ENCODE results near the gene RASAL1. TPM values are rescaled to one million over a fixed set of nuclear protein-coding genes. Genes with fewer than 3 reads are reported as not detected.
"Not testable (repeated sequence)": the region's sequence is repeated elsewhere in the genome, so short reads cannot be mapped to it uniquely, and the experiment has no call there.

RASAL1 gene
- polyA plus RNA-seq, 2 of the 4 experiments (the other 2 are of a cell fraction) = 0.30 to 0.34 TPM

- FAIRE-seq = no peak
- WGBS (ENCODE audit: missing lambda C conversion rate) = 11% methylated on average over 3 of the region's 4 CpGs
- Histone ChIP-seq H3K4me2 (no peak overlapping the region), H3K9me3 (peaks cover 5% of the 10 kb centered on the region; the same call in 1 of the 3 replicates), H3K4me1 (no peaks in the 10 kb centered on the region), H3K27ac (no peak overlapping the region), H3K4me3 (no peak overlapping the region)
- ATAC-seq = 0 out of 6 replicates have a peak, but pooled peaks of 1 of the 2 experiments have one; percentile 15
- no peak for TF ChIP-seq NPAS2 (CRISPR knock-in tag; IDR thresholded peaks at IDR 0.05; ENCODE audit: borderline replicate concordance)
- no peak for TF ChIP-seq BHLHE40 (IDR thresholded peaks at IDR 0.05; ENCODE audit: low read depth, low read length)
- TF ChIP-seq NFE2L2 (conservative IDR thresholded peaks at IDR 0.05; ENCODE audit: low read length) = no peak
- TF ChIP-seq KDM1A (IDR thresholded peaks at IDR 0.05; ENCODE audit: low read depth) = 0 out of 2 replicates have a peak, but pooled peaks have one; percentile 24
- no peak for TF ChIP-seq MYC (IDR thresholded peaks at IDR 0.05; ENCODE audit: borderline replicate concordance, low read length)
- TF ChIP-seq CBX2 (IDR thresholded peaks at IDR 0.05; ENCODE audit: borderline replicate concordance, low read depth) = no peak
- no peak for TF ChIP-seq JUN (IDR thresholded peaks at IDR 0.05)
- no peak for TF ChIP-seq ZSCAN20 (CRISPR knock-in tag; IDR thresholded peaks at IDR 0.05)
- TF ChIP-seq ELK1 (IDR thresholded peaks at IDR 0.05; ENCODE audit: low read depth, low read length) = no peak
- TF ChIP-seq FOSB (CRISPR knock-in tag; IDR thresholded peaks at IDR 0.05) = no peak
- TF ChIP-seq HMGXB4 (CRISPR knock-in tag; IDR thresholded peaks at IDR 0.05; ENCODE audit: borderline replicate concordance) = no peak
- no peak for TF ChIP-seq POLR2A (IDR thresholded peaks at IDR 0.05; ENCODE audit: low read length)
- peak; percentile 68 for TF ChIP-seq ZFP36 (IDR thresholded peaks at IDR 0.05; ENCODE audit: borderline replicate concordance, partially characterized antibody)
- no peak for TF ChIP-seq RARB (CRISPR knock-in tag; IDR thresholded peaks at IDR 0.05)
- TF ChIP-seq MAX (IDR thresholded peaks at IDR 0.05) = no peak
- no peak for TF ChIP-seq SMC3 (IDR thresholded peaks at IDR 0.05)
- TF ChIP-seq MAZ (IDR thresholded peaks at IDR 0.05; ENCODE audit: borderline replicate concordance, low read depth, low read length) = no peak
- TF ChIP-seq EHF (CRISPR knock-in tag; IDR thresholded peaks at IDR 0.05) = no peak
- POLR2A ChIA-PET = no interaction called here
- CTCF ChIA-PET = interaction anchor here (0.9 to 3.0 kb wide), 7 partner anchors 11 to 74 kb away, joined by 3 to 17 read pairs (median 7); partner anchors contain the start of gene RASAL1
- peak in 1 of 2 experiments; percentile 35 for DNase-seq (ENCODE audit: low read depth in 1 of 2, low spot score in 1 of 2)
Measured at GRCh38 chr12:113119980-113120669, 15.4 kb downstream of the RASAL1 start.

GRCh38 chr12:113118142-113118541, 17.4 kb downstream of the RASAL1 start:
- FAIRE-seq (no peak), ATAC-seq (no peak), DNase-seq (ENCODE audit: low read depth in 1 of 2, low spot score in 1 of 2) (no peak)
- POLR2A ChIA-PET = no interaction called here
- H3K9me3 ChIP-seq = peaks cover 3% of the 10 kb centered on the region; the same call in 1 of the 3 replicates
- CTCF ChIA-PET = interaction anchor here (1.4 to 1.6 kb wide), 2 partner anchors 19 to 35 kb away, joined by 4 to 8 read pairs; no protein-coding TSS in a partner anchor
- H3K4me2 ChIP-seq = no peak overlapping the region
- no peak for TF ChIP-seq ZNF302 (CRISPR knock-in tag; IDR thresholded peaks at IDR 0.05)
- TF ChIP-seq FOXS1 (CRISPR knock-in tag; IDR thresholded peaks at IDR 0.05) = no peak
- no peak for TF ChIP-seq POLR2A (IDR thresholded peaks at IDR 0.05; ENCODE audit: low read length)
- no peaks in the 10 kb centered on the region for H3K4me1 ChIP-seq
- no peak overlapping the region for H3K27ac ChIP-seq
- 92% methylated on average over 1 of the region's 1 CpG for WGBS (ENCODE audit: missing lambda C conversion rate)
- H3K4me3 ChIP-seq = no peak overlapping the region

- H3K4me1 ChIP-seq; H3K9me3 ChIP-seq; ATAC-seq; H3K27ac ChIP-seq; DNase-seq (ENCODE audit: low read depth in 1 of 2, low spot score in 1 of 2); FAIRE-seq; H3K4me3 ChIP-seq; H3K4me2 ChIP-seq; POLR2A ChIA-PET: not testable (repeated sequence)
- WGBS (ENCODE audit: missing lambda C conversion rate) = 45% methylated on average over 8 of the region's 8 CpGs
- CTCF ChIA-PET = interaction anchor here (1.4 to 1.6 kb wide), 2 partner anchors 19 to 36 kb away, joined by 4 to 8 read pairs; no protein-coding TSS in a partner anchor
Measured at GRCh38 chr12:113117684-113118083, 17.9 kb downstream of the RASAL1 start.
